ENCODE results near the gene BANP.

BANP gene

DNA sequence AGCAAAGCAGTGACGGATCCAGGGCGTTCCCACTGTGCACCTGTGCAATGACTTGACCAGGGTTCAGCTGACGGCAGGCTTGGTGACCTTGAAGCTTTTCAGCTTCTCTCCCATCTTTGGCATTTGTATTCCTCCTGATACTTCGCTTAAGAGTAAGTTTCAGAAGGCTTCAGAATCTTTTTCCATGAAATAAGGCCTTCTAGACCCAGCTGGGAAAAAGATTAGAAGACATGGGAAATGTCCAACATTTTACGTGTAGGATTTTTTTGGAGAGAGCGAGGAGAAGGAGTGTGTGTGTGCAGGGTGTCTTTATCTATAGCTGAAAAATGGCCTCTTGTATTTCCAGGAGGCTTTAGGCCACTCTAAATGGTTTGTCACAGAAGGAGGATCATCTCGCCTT is 104.1 kb downstream of the BANP start:
- DNase-seq = no peak

DNA sequence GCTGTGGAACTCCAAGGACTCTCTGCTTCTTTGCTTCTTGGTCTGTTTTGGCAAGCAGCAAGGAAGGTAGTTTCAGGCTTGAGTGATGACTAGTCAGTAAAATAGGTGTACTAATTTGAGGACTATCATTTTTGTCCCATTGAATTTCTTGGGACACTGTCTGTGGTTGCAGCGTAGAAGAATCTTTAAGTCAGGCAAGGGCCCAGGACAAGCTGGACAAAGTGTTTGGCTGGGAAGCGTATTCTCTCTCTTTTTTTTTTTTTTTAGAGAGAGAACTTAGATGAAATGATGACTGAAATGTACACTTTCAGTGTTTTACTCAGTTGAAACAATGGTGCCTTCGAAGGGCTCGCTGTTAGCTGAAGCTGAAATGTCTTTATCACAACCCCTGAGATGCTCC is 105.0 kb downstream of the BANP start:
- DNase-seq = no peak

DNA sequence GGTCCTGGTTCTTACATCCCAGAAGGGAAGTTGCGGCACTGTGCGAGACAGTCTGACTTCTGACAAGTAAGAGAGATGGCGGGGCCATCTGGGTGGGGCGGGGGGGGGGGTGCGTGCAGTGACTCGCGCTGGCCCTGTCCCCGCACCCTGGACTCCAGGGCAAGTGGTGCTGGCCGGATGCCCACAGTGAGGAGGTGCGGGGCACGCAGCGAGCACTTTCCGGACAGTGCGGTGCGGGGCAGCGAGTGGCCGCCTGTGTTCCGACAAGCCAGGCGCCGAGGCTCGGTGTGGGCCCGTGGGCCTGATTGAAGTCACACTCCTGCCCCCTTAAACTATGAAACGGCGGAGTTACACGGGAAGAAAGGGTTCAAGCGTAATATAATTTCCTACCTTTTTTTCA is 106.4 kb downstream of the BANP start:
- no peak for DNase-seq

DNA sequence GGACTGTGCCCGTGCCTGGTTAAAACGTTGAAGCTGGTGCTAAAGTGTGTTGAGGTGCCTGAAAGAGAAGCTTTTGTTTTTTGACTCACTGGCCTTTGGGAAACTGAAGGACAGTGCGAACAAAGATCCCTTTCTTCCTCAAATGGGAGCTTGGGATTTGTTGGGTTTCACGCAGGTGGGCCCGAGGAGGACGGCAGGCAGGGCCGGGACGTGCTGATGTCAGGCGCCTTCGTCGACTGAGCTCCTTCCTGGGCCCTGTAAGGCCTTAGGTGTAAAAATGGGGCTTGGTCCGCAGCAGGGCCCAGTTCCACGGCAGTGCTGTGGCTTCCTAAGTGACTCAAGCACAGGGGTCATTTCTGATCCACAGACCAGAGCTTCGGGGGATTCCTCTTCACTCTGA is 106.9 kb downstream of the BANP start:
- no peak for DNase-seq

DNA sequence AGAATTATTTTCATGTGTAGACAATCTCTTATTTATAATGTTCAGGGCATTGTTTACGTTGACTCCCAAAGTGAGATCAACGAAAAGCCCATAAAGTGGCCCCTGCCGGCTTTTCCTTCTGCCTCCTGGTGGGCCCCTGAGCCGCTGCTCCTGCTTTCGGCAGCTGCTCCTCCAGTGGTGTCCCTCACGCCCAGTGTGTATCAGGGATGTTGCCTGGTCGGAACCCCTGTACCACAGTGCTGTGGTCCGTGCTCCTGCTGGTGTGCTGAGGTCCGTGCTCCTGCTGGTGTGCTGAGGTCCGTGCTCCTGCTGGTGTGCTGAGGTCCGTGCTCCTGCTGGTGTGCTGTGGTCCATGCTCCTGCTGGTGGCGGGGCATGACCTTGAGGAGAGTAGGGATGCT is 107.6 kb downstream of the BANP start:
- DNase-seq = no peak

DNA sequence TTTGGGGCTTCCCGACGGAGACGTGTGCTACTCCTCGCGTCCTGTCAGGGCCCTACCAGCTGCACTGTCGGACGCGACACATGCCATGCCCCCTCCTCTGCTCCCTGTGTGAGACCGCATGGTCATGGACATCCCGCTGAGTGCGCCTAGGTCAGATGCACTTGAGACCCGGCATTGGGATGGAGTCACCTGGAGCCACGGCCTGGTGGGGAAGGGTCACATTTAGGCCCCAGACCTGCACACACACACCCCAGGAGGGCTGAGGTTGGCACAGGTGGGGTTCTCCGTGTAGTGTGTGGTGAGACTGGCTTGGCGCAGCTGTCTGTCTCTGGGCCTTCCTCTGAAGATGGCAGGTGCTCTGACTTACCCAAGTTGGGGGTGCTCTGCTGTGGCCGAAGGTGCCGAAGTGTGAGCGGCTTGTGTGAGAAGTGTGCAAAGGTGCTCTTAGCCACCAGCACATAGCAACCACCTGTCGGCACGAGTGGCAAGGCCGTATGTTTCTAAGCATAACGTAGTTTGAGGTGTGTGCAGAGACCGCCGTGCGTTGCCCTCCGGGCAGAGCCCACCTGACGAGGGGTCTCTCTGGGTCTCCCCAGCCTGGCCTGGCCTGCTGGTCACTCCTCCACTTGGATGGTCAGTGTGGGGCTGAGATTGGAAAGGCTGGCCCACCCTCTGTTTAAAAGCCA is 108.6 kb downstream of the BANP start:
- DNase-seq = no peak

DNA sequence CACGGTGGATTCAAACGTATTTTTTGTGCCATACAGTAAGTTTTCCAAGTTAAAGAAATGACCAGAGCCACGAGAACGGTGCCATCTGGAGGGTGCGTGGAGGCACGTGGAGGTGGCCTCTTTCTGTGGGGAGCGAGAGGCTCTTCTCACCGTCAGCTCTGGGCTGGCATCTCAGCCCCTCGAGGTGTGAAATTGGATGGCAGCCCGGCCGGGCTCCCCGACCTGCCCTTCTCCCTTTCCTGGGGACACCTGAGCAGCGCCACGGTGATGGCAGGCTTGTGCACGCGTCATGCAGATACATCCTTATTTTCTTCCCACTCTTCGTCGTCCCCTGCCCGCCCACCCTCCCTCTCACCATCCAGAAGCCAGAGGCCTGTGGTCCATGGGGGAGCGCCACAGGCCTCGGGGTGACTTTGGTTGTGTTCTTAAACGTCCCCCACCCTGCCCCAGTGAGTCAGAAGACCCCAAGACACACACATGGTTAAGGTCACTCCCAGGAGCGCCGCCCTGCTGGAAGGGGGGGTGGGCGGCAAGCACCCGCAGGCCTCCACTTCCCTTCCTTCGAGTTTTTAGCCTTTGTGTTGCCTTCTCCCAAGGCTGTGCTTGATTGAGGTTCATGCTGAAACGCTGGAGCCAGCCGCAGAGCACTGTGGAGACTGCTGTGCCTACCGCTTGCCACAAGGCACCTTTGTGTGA is 109.4 kb downstream of the BANP start:
- DNase-seq = no peak

DNA sequence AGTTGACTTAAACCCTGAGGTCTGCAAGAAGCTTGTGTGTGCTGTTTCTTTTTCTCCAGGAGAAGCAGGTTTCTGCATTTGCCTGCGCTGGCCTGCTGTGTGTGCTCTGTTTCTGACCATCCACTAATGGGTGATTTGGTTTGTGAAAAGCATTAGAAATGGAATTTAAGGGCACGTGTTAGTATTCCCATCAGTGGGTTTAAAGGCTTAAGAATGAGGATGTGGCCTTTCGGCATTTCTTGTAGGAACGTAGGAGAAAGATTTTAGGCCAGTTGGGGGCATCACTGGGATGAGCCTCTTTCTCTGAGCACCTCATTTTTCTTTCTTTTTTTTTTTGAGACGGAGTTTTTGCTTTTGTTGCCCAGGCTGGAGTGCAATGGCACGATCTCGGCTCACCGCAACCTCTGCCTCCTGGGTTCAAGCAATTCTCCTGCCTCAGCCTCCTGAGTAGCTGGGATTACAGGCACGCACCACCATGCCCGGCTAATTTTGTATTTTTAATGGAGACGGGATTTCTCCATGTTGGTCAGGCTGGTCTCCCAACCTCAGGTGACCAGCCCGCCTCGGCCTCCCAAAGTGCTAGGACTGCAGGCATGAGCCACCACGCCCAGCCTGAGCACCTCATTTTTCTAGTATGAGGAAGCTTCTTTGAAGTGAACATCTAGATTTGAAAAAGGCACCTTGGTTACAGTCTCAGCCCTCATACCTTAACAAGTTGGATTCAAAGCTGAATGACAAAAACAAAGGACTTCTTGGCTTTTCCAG is 110.3 kb downstream of the BANP start:
- no peak for DNase-seq

DNA sequence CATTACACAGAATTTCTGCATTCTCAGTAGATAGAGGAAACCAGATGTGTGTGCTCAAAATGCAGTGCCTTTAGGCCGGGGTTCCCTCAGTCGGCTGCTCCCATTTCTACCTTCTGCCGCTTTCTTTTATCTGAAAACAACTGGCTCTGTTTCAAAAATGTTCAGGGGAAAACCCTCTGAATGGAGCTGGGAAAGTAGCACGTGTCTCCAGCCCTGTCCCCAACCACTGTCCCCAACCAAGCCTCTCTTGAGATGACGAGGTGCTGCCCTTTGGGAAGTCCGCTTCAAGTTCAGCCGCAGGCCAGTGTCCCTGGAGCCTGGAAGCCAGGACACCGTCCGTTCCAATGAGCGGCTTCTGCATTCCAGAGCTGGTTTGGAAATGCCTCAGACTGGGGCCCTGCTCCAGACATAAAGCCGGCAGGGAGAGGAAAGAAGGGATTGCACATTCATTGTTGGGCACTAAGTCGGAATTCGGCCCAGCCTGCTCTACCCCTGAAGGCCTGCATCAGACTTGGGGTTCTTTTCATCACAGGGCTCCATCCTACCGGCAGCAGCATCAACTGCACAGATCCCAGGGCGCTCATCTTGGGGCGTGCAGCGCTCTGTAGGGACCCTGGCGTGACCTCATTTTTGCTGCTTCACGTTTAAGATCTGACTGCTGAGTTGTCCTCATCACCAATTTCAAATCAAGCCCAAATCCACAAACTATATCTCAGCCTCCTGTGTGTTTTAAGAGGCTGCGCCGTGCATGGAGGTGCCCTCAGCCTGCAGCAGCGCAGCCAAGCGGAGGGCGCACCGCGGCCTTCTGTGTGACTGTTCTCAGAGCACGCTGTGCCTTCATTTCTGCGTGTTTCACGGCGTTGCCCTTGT is 111.3 kb downstream of the BANP start:
- no peak for DNase-seq

DNA sequence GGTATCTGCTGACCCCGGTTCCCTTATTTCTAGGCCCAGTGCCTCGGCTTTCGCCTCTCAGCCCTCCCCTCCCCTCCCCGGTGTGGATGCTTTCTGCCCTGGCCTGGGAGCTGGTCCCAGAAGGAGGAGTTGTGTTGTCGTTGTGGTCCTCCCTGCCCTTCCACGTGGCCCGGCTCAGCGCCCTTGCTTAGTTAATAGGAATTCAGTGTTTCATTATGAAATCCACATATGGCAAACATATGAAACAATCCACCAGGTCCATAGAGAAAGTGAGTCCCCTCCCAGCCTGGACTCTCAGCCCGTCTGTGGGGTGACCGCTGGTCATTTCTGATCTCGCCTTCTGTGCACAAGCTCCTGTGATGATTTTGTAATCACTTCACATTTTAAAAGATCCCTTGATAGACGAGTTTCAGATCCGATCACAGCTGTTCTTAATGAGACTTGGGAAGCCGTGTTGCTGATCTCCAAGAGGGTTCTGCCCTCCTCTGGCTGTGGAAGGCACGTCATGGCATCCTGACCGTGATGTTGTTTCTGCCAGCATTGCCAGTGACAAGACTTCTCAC is 112.1 kb downstream of the BANP start:
- no peak for DNase-seq

DNA sequence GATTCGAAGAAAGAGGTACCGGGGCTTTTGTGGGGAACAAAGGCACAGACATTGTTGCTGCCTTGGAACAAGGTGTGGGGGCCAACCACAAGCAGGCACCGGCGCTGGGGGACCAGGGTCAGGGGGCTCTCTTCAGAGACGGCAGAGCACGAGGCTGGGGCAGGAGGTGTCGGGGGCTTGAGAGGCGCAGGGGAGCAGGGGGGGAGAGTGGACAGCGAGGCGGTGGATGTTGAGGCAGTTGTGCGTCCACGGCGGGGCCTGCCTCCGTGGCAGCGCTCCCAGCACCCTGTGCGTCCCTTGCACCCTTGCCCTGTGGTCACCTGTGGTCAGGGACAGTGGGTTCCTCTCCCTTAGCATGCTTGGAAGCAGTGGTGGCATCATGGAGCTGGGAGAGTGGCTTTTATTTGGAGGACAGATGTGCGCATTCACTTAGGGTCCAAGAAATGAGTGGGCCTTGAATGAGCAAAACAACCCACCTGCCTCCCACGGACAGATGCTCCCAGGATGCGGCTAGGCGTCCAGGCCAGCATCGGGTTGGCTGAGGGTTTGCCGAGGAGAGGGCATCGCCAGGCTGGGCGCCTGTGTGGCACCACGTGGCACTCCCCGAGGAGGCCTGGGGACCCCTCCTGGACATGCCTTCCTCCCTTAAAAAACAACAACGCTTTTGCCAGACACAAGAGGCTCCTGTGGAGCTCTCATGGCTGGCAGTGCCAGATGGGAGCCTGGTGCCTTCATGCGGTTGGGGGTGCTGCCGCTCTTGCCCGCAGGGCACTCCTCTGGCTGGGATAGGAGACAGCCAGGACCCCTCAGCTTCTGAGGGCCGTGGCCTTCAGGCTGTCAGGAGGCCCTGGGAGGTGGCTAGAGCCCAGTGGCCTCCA is 113.0 kb downstream of the BANP start:
- DNase-seq = no peak

DNA sequence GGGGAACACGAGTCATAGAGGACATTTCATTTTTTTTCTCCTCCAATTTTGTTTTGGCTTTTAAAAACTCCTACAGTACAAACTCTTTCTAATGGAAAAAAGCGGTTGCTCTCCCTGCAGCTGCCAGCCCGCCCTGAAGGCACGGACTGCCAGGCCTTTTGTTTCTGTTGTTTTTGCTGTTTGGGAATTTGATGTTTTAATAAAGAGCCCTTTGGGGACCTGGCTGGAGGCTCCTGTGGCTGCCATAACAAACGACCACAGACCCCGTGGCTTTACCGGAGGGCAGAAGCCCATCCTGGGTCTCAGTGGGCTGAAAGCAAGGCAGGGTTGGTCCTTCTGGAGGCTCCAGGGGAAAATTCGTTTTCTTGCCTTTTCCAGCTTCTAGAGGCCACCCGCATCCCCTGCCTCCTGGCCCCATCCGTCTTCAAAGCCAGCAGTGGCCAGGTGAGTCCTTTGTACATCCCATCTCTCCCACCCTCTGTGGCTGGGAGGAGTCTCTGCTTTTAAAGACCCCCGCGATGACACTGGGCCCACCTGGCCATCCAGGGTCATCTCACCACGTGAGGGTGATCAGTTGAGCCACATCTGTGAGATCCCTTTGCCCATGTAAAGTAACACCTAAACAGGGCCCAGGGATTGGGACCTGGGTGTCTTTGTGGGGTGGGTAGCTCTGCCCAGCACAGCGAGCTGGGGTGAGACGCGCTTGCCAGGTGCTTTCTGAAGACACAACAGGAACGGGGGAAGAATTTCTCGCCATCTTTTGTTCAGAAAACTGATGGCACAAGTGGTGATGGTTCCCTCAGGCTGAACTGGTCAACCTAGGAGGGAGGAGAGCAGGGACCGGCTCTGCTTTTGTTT is 113.9 kb downstream of the BANP start:
- DNase-seq = no peak

DNA sequence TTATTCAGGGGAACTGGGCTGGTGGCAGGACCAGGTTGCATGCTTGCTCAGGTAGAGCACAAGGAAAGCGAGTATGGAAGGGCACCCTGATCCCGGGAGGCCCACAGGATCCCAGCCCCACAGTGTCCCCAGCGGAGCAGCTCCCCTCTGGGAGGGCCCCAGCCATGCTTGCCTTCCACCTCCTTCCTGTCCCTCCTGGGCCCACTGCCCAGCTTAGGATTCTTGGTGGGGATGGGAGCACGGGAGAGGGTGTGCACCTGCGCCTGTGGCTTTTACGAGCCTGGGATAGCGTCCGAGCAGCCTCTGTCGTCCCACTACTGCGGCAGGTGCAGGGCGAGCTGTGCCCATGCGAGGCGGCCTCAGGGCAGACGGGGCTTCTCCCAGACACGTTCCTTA is 114.5 kb downstream of the BANP start:
- DNase-seq = no peak

DNA sequence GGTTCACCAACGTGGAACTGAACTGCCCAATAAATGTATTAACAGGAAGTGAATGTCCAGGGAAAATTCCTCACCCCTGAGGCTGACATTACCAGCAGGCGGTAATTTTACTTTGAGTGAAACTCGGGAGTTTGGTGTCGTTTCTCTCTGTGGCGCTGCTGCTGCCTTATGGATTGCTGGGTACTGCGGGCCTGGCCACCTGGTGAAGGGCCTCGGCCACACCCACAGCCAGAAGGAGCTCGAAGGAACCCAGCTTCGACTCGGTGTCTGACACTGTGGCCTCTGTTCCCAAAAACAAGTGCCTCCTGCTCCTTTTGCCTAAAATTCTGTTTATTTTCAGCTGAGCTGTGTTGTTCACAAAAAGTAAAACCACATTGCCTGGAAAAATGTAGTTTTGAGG is 115.0 kb downstream of the BANP start:
- no peak for DNase-seq

DNA sequence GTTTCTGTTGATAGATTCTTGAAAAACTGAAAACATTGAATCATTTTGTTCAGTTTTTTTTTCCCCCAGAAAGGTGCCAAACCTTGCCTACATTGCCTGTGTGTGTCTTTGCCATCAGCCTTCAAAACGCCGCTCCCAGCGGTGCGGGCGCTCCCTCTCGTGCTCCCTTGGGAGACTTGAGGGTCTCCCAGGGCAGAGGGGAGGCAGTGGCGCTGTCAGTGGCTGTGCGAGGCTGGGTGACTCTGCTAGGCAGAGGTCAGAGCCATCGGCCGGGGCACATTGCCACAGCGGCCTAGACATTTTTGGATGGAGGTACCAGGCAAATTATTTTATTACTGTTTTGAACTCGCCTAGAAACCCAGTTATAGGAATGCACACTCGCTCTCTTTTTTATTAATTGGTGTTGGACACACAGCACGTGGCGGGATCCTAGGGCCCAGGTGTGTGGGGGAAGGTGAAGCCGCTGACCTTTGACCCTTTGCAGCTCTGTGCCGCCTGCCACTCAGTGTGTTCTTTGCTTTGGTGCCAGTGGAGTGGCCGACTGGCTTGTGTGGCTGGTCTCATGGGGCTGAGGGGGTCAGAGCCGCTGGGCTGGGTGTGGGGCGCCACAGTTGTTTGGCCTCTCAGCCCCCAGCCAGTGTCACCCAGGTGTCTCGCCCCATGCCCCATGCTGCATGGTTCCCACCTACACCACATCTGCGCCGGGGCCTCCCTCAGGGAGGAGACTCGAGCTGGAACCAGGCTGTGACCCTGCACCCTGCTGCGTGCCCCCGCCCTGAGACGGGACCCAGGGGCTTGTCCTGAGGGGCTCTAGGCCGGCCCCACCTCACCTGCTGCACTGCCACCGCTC is 115.7 kb downstream of the BANP start:
- DNase-seq = no peak

DNA sequence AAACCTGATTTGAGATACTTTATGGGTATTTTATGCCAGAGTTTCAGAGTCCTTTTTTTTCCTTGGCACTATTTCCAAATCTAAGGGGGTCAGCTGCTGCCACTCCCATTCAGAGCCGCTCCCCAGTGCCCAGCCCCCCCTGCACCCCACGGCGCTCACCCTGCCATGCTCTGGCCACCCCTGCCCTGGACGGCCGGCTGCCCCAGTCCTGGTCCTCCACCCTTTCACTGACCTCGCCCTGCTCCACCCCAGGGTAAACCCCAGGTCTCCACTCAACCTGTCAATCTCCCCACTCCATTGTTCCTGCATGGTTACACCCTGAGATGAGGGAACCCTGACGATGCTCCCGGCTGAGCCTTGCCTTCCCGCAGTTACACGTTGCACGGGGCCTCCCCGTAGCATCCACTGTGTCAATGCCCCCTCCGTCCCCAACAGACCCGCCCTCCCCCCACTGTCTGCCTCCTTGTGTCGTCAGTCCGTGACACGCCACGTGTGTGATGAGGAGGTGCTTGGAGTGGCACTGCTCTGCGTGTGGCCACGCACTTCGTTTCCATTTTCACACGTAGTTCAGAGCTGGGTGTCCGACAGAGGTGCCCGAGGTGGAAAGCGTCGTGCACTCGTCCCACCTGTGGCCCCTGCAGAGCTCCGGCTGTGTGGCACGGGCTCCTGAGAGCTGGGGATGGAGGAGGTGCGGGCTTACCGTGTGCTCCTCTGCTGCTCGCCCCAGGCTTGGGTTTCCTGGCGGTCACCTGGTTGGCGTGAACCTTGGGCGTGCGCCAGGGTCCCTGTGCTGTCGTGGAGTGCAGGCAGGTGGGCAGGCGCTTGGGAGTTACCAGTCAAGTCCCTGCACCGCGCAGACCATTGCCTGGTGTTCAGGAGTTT is 116.5 kb downstream of the BANP start:
- DNase-seq = no peak

DNA sequence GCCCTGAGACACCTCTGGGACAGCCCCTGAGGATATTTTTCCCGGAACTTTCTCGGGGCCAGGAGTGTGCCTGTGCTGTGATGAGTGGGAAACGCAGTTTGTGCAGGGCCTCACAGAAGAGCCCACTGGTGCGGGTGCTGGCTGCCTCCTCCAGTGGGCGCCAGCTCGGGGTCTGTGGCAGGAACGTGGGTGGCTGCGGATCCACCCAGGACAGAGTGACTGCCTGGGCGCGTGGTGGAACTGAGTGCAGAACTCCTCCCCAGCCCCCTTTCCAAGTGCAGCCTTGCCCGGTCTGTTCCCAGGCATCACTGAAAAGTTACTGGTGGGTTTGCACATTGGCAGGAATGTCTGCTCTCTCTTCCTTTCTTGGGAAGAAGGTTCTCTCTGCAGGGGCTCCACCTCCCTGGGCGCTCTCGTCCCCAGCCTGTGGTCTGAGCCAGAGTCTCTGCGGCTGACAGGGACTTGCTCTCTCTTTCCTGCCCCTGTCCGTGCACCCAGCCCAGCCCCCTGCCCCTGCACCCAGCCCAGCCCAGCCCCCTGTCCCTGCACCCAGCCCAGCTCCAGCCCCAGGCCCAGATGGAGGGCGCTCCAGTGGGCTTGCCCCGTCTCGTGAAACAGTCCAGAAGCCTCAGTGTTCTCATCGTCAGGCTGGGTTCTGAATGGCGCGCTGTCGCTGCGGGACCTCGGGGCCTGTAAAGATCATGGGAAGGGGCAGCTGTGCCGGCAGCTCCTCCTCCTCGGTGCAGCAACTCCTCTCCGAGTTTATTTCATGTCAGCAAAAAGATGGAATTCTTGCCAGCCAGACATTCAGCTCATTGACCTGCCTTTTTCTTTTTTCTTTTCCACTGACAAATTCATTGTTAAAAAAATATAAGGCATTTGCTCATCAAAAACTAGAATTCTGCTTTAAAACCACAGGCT is 117.5 kb downstream of the BANP start:
- DNase-seq = no peak
